ENCODE measurements around the gene CSNK1G3.

GRCh38 chr5:123594434-123594833 lies 82.5 kb downstream of the CSNK1G3 start:
- TF ChIP-seq CTCF (IDR thresholded peaks at IDR 0.05; ENCODE audit: low read length) (no peak), EZH2 (IDR thresholded peaks at IDR 0.05; ENCODE audit: borderline replicate concordance, low read length) (no peak)
